ENCODE data around the gene FAM193A.
"Not testable (repeated sequence)": the region's sequence is repeated elsewhere in the genome, so short reads cannot be mapped to it uniquely, and the experiment has no call there.

- not testable (repeated sequence) for TF ChIP-seq CTCF, POLR2A (IDR thresholded peaks at IDR 0.05)
These were observed 10.7 kb downstream of the FAM193A start for GRCh38 chr4:2546961-2547691.

Measured in right lobe of liver (tissue), 4 donors.